ENCODE measurements around the gene ST6GALNAC3. TPM values are rescaled to one million over a fixed set of nuclear protein-coding genes. Genes with fewer than 3 reads are reported as not detected.

ST6GALNAC3 gene
- polyA plus RNA-seq, 1 experiment, result 0.05 TPM

DNA sequence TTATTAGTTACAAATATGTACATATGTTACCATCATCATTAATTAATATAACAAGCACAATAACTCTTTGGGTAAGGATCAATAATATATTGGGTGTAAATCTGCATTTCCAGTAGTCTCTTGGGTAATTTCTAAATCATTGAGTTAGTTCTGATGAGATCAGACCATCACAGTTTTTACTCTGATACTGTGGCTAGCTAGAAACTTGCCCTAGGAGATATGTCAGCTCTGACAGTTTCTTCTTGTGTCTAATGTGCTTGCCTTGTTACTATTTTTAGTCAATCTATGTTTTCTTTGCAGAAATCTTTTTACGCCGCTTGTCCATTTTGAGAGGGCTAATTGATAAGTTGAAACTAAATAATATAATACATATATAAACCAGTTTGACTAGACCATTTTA, 507.2 kb downstream of the ST6GALNAC3 start:
- Histone ChIP-seq H3K36me3 (ENCODE audit: control insufficient read depth, insufficient read depth, low read length) (no peaks in the 10 kb centered on the region), H3K27me3 (ENCODE audit: control insufficient read depth, insufficient read depth, low read length) (no peaks in the 10 kb centered on the region), H3K4me3 (ENCODE audit: low read depth, low read length) (no peak overlapping the region)
- TF ChIP-seq, protein P1, sequence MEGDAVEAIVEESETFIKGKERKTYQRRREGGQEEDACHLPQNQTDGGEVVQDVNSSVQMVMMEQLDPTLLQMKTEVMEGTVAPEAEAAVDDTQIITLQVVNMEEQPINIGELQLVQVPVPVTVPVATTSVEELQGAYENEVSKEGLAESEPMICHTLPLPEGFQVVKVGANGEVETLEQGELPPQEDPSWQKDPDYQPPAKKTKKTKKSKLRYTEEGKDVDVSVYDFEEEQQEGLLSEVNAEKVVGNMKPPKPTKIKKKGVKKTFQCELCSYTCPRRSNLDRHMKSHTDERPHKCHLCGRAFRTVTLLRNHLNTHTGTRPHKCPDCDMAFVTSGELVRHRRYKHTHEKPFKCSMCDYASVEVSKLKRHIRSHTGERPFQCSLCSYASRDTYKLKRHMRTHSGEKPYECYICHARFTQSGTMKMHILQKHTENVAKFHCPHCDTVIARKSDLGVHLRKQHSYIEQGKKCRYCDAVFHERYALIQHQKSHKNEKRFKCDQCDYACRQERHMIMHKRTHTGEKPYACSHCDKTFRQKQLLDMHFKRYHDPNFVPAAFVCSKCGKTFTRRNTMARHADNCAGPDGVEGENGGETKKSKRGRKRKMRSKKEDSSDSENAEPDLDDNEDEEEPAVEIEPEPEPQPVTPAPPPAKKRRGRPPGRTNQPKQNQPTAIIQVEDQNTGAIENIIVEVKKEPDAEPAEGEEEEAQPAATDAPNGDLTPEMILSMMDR (IDR thresholded peaks at IDR 0.05; ENCODE audit: insufficient read depth, low read depth, low read length), result no peak
- POLR2A ChIA-PET, result no interaction called here
- DNase-seq (ENCODE audit: low read depth), result no peak
- CTCF ChIA-PET, result no interaction called here

DNA sequence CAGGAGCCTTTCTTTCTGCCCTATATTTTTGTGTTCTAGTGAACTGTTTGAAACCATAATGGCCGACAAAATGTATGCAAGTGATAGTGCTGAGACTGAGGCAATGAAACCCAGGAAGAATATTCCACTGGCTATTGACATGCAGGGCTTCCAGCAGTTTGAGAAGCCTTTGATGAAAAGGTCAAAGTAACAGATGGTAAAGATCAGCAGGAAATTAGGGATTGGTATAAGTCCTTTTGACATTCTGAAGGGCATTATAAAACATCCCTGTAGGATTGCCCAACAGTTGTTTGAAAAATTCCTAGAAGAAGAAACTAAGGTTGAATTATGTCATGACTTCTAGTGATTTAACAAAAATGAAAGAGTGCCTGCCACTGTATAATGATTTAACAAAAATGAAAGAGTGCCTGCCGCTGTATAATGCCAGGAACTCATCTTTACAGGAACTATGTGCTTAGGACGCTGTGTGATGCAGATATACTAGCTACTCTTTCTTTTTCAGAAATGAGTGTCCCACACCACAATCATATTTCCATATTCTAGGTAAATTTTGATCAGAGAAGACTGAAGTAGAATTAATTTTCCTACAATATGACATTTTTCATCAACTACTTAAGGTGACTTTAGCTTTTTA, 508.8 kb downstream of the ST6GALNAC3 start:
- Histone ChIP-seq H3K36me3 (ENCODE audit: control insufficient read depth, insufficient read depth, low read length) (no peaks in the 10 kb centered on the region), H3K27me3 (ENCODE audit: control insufficient read depth, insufficient read depth, low read length) (no peaks in the 10 kb centered on the region), H3K4me3 (ENCODE audit: low read depth, low read length) (no peak overlapping the region)
- CTCF ChIA-PET, result no interaction called here
- POLR2A ChIA-PET, result no interaction called here
- no peak for DNase-seq (ENCODE audit: low read depth)
- TF ChIP-seq, protein P1 (IDR thresholded peaks at IDR 0.05; ENCODE audit: insufficient read depth, low read depth, low read length), result no peak

DNA sequence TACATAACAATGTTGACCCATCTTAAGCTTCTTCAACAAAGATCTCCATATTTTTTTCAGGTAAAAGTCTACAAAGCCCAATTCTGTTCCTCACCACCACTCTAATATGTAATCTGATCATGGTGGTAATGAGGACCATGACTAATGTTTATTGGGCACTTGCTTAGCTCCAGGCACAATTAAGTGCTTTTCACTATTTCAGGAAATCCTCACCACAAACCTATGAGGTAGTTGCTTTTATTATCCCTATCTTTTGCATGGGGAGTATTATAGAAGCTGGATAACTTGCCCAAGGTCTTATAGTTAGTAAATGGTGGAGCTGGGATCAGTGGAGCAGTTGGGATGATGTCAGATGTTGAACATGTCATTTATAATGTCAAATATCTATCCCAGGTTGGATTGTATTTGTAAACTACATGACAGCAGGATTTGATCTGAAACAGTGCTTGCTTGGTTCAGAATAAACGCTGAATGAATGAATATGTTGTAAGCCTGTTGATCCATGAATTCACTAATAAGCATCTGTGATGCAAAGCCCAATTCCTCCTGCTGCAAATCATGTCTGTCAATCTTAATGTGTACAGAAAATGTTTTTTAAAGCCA, 509.4 kb downstream of the ST6GALNAC3 start:
- ChIA-PET CTCF (no interaction called here), POLR2A (no interaction called here)
- no peak overlapping the region for H3K4me3 ChIP-seq (ENCODE audit: low read depth, low read length)
- no peak for DNase-seq (ENCODE audit: low read depth)
- TF ChIP-seq, protein P1 (IDR thresholded peaks at IDR 0.05; ENCODE audit: insufficient read depth, low read depth, low read length), result no peak
- H3K27me3 ChIP-seq (ENCODE audit: control insufficient read depth, insufficient read depth, low read length), result no peaks in the 10 kb centered on the region
- no peaks in the 10 kb centered on the region for H3K36me3 ChIP-seq (ENCODE audit: control insufficient read depth, insufficient read depth, low read length)

DNA sequence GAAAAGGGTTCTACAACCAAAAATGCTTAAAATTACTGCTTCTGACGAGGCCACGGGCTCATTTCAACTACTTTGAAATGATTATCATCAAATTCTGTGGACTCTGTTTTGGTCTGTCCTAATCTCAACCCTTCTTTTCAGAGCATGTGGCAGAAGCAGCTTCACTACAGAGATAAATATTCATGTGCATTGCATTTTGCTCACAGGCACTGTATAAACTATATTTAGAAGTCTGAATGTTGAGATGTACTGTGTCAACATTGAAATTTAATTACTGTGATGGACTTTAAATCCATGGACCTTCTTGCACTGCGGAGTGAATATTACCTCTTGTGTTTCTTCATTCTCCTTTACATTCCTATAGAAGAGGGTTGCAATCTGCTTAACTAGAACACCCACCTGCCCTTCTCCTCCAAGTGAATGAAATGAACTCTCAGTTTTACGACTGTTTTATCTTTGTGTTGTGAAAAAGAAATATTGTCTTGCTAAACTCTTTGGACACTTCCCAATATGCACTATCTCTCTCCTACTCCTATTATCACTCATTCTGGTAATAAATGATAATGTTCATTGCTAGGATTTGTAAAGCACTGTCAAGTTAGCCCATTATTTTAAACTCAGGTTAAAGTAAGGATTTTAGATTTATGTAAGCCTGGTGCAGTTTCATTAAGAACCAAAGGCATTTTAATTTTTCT, 511.6 kb downstream of the ST6GALNAC3 start:
- H3K36me3 ChIP-seq (ENCODE audit: control insufficient read depth, insufficient read depth, low read length), result no peaks in the 10 kb centered on the region
- ChIA-PET POLR2A (no interaction called here), CTCF (no interaction called here)
- no peaks in the 10 kb centered on the region for H3K27me3 ChIP-seq (ENCODE audit: control insufficient read depth, insufficient read depth, low read length)
- DNase-seq (ENCODE audit: low read depth), result no peak
- no peak overlapping the region for H3K4me3 ChIP-seq (ENCODE audit: low read depth, low read length)
- TF ChIP-seq, protein P1 (IDR thresholded peaks at IDR 0.05; ENCODE audit: insufficient read depth, low read depth, low read length), result no peak

DNA sequence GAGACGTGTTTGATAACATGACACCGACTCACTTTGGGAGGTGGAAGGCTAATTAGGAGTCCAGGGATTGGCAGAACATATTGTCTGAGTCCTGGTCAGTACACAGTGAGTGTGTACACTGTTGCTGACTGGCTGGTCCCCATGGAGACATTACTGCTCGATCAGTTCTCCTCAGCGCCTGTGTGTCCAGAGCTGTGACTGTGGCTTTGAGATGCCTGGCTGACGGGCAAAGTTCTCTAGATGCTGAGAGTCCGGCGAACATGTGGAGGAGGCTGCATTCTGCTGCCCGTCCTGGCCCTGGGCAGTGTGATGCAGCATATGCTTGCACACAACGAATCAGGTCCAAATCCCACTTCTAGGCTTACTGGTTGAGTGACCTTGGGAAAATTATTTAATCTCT, 512.7 kb downstream of the ST6GALNAC3 start:
- H3K36me3 ChIP-seq (ENCODE audit: control insufficient read depth, insufficient read depth, low read length), result no peaks in the 10 kb centered on the region
- TF ChIP-seq, protein P1 (IDR thresholded peaks at IDR 0.05; ENCODE audit: insufficient read depth, low read depth, low read length), result no peak
- no peak for DNase-seq (ENCODE audit: low read depth)
- CTCF ChIA-PET, result no interaction called here
- H3K4me3 ChIP-seq (ENCODE audit: low read depth, low read length), result no peak overlapping the region
- H3K27me3 ChIP-seq (ENCODE audit: control insufficient read depth, insufficient read depth, low read length), result no peaks in the 10 kb centered on the region
- POLR2A ChIA-PET, result no interaction called here
